Gastroesophageal sphincter (tissue), 3 donors: ENCODE results near the gene KRT14.
"Not testable (repeated sequence)": the region's sequence is repeated elsewhere in the genome, so short reads cannot be mapped to it uniquely, and the experiment has no call there.

Source experiments
- CTCF ChIP-seq, 4 experiments: fragments of 200-600 bp in 2 of 4; fragments of 450-650 bp in 2 of 4; sonication (generic) in 1 of 4; IDR thresholded peaks; one replicate each; pipeline ENCODE4 v1.5.1; 2017 to 2019; ENCODE audit warnings: antibody characterized with exemption in 4 of 4, mild to moderate bottlenecking in 2 of 4, moderate library complexity in 2 of 4
- EP300 ChIP-seq: sonication (generic); formaldehyde crosslinking; IDR thresholded peaks from one replicate; pipeline ENCODE4 v1.6.1; 2017; ENCODE audit warnings: antibody characterized with exemption, mild to moderate bottlenecking
- POLR2A ChIP-seq, 2 donors: fragments of 450-650 bp; IDR thresholded peaks; one replicate each; pipeline ENCODE4 v1.6.1; 2017; ENCODE audit warnings: antibody characterized with exemption in 2 of 2, mild to moderate bottlenecking in 2 of 2, moderate library complexity in 1 of 2
- POLR2AphosphoS5 ChIP-seq: sonication (generic); formaldehyde crosslinking; IDR thresholded peaks from one replicate; pipeline ENCODE4 v1.6.1; 2017; ENCODE audit warnings: antibody characterized with exemption

- not testable (repeated sequence) for TF ChIP-seq CTCF (IDR thresholded peaks at IDR 0.05); EP300; POLR2A (IDR thresholded peaks at IDR 0.05); POLR2AphosphoS5
Observed at GRCh38 chr17:41610061-41610517, 23.4 kb upstream of the KRT14 start.
